Measurements from ENCODE around the gene INTS7. TPM values are rescaled to one million over a fixed set of nuclear protein-coding genes. Genes with fewer than 3 reads are reported as not detected.
"Not testable (repeated sequence)": the region's sequence is repeated elsewhere in the genome, so short reads cannot be mapped to it uniquely, and the experiment has no call there.

Gene INTS7
- total RNA-seq, 1 donor from 2014 or later: 8.4 TPM

DNA sequence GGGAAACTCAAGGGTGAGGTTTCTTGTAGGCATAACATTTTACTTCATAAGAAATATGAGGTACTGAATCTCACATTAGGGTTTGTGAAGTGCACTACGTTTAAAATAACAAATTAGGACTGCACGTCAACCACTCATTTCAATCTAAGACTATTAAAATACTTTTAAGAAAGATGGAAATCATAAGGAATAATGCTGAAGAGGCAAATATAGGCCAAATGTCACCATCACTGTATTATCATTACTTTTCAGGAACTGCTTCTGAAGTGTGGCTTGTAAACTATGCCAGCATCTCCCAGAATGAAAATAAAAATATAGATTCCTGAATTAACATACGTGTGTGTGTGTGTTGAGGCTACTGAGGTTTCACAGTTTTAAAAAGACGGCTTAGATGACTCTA lies 56.8 kb downstream of the INTS7 start:
- DNase-seq (ENCODE audit: low spot score): no peak

DNA sequence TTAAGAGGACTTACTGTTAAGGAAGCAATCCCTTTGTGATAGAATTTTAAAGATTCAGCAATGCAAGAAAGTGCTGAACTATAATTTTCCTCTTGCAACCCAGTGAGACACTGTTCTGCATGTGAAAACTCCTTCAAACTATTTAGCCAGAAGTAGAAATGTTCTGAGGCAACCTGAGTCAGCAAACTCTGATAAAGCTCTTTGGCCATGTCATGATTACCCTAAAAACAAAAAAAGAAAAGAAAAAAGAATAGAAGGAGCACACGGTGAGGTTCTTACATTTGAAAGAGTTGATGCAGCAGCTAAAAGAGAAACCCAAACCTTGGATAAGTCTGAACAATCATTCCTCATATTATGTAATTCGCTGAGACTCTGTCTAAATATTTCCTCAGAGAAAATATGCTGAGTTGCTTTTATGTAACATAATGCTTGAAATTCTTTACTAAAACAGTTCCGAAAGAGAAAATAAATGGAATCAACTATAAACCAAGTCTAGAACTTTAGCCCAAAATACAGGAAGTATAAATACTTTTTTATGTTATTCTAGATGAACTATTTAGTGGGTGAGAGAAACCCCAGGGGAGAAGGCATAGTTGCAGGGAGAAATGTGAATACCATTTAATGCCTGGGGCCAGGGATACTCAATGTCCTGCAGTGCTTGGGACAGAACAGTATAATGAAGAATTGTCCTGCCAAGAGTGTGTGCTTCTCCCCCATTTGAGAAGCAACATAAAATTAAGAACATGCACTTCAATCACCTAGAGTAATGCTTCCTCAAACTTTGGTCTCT lies 60.0 kb downstream of the INTS7 start:
- no peak for DNase-seq (ENCODE audit: low spot score)

DNA sequence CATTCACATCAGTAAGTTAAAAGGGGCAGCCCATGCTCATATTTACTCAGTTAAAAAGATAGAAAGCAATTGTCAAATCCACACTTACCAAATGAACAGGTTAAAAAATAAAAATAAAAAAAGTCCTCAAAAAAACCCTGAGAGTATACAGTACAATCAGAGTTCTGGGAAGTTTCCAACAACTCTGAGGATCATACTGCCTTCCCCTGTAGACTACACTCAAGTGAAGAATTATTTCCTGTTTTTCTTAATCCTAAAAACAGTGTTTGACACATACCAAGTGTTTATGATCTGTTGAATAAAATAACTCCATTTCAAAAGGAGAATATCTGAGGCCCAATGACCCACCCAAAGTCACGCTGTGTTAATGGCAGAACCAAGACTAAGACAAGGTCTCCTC lies 61.8 kb downstream of the INTS7 start:
- DNase-seq (ENCODE audit: low spot score): no peak

DNA sequence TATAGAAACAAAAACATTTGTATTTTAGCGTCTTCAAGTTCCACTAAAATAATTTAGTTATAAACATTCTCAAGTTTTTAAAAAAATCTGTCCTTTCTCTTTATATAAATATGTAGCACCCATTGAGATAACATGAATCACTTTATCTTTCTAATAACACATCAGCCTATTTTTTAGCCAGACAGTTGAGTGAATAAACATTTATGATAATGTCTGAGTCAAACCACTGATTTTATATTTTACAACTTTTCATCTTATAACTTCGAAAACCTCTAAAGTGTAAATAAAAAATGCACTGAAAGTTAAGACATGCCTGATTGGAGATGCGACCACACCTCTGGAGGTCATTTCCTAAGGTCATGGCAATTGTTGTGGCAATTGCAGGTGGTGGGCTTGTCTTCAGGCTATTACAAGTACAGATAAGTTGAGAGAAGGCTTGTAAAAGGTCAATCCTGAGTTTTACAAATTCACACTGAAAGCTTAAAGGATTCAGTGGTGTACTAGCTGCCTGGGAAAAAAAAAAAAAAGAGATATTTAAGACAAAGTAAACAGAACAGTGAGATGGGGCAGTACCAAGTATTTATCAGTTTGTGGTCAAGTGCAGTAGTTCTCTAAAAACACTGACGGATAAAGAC lies 67.0 kb downstream of the INTS7 start:
- no peak for DNase-seq (ENCODE audit: low spot score)

DNA sequence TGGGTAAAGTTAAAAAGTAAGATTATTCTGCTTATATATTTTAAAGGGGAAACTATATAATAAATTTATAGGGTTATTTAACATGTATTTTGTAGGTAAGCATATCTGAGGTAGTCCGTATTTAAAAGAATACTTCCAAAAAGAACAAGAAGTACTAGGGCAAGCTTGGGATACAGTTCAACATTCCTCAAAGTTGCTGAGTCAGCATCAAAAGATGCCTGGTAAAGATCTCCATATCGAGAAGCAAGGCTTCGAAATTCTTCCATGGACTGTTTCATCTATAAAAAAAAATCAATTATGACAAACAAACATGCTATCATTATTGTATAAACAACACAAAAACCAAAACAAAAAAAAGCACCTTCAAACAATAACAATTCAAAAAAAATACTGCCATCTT lies 67.7 kb downstream of the INTS7 start:
- DNase-seq (ENCODE audit: low spot score): no peak

DNA sequence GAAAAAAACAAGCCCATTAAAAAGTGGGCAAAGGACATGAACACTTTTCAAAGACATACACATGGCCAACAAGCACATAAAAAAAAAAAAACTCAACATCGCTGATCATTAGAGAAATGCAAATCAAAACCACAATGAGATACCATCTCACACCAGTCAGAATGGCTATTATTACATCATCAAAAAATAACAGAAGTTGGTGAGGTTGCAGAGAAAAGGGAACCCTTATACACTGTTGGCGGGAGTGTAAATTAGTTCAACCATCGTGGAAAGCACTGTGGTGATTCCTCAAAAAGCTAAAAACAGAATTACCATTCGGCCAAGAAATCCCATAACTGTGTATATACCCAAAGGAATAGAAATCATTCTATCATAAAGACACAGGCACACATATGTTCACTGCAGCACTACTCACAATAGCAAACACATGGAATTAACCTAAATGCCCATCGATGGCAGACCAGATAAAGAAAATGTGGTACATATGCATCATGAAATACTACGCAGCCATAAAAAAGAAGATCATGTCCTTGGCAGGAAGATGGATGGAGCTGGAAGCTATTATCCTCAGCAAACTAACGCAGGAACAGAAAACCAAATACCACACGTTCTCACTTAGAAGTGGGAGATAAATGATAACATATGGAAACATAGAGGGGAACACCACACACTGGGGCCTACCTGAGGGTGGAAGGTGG lies 70.1 kb downstream of the INTS7 start:
- DNase-seq (ENCODE audit: low spot score): no peak

DNA sequence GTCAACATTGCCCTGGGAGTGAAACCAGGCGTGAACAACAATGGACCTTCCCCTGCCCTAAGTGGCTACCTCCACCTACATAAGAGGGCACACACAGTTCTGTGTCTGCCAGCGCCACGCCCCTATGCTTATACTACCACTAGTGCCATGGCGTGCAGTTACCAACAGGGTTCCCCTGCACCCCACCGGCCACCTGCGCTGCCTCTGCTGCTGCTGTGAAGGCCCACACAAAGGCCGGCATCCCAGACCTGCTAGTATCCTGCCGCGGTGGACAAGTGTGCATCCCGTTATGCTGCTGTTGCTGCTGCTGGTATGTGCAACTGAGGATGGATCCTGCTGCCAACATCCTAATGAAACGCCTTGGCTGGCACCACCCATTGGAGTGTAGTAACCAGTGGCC lies 75.7 kb downstream of the INTS7 start:
- no peak for DNase-seq (ENCODE audit: low spot score)

DNA sequence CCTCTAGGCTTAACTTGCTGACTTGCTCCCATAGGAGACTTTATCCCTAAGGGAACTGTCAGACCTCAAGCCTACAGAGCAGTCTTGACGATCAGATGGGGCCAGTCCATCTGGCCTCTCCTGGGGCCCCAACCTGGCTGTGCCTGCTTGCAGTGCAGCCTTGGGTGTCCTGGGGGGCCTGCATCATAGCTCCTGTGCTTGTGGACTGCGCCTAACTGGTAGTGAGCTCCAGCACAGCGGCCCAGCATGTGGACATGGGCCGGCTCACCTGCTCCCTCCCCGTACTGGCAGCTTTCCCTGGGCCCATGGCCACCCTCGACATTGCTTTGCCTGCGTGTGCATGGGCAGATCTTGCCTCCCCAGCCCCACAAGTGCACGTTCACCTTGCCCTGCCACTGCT lies 76.1 kb downstream of the INTS7 start:
- DNase-seq (ENCODE audit: low spot score): no peak

DNA sequence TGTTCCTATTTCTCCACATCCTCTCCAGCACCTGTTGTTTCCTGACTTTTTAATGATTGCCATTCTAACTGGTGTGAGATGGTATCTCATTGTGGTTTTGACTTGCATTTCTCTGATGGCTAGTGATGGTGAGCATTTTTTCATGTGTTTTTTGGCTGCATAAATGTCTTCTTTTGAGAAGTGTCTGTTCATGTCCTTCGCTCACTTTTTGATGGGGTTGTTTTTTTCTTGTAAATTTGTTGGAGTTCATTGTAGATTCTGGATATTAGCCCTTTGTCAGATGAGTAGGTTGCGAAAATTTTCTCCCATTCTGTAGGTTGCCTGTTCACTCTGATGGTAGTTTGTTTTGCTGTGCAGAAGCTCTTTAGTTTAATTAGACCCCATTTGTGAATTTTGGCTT lies 81.3 kb downstream of the INTS7 start:
- DNase-seq (ENCODE audit: low spot score): not testable (repeated sequence)

DNA sequence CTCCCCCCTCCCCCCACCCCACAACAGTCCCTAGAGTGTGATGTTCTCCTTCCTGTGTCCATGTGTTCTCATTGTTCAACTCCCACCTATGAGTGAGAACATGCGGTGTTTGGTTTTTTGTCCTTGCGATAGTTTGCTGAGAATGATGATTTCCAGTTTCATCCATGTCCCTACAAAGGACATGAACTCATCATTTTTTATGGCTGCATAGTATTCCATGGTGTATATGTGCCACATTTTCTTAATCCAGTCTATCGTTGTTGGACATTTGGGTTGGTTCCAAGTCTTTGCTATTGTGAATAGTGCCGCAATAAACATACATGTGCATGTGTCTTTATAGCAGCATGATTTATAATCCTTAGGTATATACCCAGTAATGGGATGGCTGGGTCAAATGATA lies 81.8 kb downstream of the INTS7 start:
- not testable (repeated sequence) for DNase-seq (ENCODE audit: low spot score)

DNA sequence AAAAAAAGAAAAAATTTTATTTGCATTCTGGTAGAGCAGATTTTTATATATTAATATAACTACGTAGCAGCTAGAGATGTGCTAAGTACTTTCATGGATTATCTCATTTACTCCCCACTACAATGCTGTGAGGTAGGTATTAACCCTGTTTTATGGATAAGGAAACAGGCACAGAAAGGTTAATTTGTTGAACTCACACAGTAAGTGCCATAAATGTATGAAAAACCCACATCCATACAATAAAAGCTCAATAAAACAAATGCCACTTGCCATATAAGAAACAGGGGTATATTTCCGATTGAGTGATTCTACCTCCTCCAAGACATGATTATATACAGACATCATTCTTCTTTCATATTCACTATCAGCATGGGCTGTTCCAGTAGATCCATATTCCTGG lies 83.1 kb downstream of the INTS7 start:
- no peak for DNase-seq (ENCODE audit: low spot score)

DNA sequence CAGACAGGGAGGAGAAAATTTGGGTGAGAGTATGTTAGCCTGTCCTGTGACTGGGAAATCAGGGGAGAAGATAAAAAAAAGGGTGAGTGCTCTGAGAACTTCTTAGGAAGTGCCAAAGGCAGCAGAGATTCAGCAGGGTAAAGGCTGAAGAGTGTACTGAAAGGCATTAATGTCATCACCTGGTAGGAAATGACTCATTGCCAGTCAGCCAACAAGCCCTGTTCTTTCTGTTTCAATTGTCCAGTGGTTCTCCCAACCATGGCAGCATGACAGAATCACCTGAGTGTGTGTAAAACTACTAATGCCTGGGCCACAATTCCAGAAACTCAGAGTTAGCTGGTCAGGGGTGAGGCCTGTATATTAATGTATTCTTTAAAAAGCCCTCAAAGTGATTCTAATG lies 83.5 kb downstream of the INTS7 start:
- no peak for DNase-seq (ENCODE audit: low spot score)

DNA sequence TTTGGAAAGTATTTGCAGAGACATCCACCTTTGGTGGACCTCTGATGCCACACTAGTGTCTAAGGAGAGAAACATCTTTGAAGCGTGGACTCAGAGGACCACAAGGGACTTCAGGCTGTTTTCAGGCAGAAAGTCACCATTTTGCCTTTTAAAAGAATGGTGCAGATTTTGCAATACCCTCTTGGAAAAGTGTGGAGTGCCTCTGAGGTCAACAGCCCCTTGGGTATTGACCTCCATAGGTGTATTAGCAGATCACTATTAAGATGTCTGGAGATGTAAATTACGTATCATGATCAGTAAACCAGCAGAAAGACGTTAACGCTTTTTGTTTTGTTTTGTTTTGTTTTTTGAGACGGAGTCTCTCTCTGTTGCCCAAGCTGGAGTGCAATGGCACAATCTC lies 87.0 kb downstream of the INTS7 start:
- no peak for DNase-seq (ENCODE audit: low spot score)

DNA sequence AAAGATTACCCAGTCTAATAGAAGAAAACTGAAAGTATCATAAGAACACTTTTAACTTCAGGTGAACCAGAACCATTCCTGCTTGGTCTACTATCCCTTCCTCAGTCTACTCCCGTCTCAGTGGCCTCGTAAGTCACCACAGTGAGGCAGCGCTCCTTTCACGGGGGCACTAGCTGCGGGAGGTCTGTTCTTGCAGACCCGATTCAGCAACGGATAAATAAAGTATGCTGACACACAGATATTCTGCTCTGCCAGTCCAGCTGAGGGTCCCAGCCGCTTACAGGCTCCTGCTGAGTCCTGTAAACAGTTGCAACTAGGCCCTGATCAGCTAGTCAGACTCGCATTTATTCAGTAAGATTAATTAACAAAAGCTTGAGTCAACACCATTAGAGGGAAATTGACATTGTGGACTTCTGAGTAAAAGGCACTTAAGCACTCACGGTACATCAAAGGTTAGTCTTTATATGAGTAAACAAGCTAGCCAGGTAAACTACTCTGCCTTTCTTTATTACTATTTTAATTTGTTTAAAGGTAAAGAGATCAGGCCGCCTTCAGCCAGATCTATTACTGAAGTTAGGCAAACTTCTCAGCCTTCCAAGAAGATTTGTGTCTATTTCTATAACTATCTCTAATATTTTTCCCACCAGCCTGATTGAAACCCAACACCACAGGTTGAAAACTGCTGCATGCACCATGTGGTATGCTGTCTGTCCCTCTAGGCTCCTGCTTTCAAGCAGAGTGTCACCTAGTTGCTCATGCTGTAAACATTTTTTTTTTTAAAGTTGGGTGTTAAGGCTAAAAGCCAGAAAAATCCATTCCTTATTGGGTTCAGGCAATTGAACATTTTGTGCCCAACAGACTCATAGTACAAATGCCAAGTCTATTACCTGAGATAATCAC lies 87.7 kb downstream of the INTS7 start:
- no peak for DNase-seq (ENCODE audit: low spot score)

DNA sequence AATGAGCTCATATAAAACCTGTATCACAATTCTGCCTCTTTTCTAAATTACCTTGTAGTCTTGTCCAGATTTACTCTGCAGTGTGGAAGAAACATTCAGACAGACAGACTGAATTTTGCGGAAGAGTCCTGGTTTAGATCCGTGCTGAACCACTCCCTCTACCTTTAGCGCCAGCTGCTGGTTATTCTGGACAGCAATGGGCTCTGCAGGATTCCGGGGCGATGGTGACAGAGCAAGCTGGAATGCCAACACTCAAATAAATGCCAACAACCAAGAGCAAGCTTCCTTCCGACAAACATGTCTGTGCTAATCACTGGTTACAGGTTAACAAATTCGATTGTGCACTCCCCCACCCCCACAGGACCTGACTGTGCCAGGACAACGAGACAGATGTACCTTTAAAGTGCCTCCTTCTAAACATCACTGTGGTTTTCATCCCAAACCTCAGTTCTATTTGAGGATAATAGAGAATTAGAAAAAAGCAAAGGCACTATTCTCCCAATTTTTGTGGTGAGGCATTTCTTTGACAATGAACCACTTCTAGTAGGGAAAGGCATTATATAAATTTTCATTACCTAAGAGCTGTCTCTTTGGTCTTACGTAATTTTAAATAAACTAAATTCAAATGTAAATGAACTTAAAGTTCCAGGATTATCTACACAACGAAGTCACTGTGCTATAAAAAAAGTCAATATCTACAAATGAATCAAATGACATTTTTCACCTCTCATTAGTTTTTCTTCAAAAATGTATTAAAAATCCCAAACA lies 90.4 kb downstream of the INTS7 start:
- DNase-seq (ENCODE audit: low spot score): no peak

DNA sequence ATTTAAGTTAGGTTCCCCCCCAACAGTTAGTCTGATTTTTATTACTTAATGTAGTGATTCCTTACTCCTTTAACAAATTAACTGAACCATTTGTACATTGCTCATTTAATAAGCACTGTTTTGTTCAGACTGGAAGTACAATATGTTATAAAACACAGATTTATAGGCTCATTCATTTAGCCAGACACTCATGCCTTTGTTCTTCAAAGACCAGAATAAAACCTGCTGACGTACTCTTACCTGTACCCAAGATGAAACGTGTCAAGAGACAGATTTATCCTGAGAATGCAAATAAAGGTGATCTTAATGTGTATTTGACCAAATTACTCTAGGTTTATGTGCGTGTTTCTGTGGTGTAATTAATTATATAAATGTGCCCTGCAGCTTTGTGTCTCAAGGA lies 92.8 kb downstream of the INTS7 start:
- no peak for DNase-seq (ENCODE audit: low spot score)

DNA sequence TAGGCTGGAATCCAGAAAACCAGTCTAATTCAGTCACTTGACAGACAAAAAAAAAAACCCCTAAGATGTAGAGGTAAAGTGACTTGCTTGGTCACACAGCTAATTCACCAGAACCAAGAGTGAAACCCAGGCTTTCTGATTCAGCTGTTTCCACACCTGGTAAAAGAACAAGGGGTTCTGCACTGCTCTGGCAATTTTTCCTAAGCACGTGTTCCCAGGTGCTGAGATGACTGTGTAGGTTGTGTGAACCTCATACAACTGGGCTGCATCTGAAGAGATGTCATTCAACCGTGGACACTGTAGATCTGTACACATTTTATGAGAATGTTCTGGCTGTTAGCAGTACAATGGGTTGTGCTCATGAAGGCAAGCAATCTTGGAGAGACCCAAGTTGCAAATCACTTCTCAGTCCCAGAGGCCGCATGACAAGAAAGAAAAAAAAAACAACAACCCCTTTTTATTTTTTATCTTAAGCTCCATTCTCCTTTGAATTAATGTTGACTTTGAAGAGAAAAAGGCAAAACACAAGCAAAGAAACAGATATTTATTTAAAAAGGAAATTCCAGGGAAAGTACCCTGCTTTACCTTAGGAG lies 95.4 kb downstream of the INTS7 start:
- no peak for DNase-seq (ENCODE audit: low spot score)

DNA sequence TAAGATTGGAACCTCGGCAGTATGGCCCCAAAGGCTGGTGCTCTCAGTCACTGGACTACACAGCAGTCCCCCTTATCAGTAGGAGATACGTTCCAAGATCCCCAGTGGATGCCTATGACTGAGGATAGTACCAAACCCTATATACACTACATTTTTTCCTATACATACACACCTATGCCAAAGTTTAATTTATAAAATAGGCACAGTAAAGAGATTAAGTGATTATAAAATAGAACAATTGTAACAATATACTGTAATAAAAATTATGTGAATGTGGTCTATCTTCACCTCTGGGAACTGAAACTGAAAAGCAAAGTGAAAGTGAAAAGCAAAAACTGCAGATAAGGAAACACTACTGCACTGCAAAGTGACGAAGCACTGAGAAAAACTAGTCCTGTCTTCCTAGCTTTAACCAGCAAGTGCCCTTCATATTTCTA lies 96.8 kb downstream of the INTS7 start:
- no peak for DNase-seq (ENCODE audit: low spot score)

DNA sequence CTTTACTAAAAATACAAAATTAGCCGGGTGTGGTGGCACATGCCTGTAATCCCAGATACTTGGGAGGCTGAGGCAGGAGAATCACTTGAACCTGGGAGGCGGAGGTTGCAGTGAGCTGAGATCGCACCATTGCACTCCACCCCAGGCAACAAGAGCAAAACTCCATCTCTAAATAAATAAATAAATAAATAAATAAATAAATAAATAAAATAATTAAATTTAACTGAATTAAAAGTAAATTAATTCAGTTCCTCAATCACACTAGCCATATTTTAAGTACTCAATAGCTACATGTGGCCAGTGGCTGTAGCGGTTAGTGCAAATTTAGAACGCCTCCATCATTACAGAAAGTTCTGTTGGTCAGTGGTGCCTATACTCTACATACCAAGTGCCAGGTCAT lies 97.9 kb downstream of the INTS7 start:
- not testable (repeated sequence) for DNase-seq (ENCODE audit: low spot score)

DNA sequence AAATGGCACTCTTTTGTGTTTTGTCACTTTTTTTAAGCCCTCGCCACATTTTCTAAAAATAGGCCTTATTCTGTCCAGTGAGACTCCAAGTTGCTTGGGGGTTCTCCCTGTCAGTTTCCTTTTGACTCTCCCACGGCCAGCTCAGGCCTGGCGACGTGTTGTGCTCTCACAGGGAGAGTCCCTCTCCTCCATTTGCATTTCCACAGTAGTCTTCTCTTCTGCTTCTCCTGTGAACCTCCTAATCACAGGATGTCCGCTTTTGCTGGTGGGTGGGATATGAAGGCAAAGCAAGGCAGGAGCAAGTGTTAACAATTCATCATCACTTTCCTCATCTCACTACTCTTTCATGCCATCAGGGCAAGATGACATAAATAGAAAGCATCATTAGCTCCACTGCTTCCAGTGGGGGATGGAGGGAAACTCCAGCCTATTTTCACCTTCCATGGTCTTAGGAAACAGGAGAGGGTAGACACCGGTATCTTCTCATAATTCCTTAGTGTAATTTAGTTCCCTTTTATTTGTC lies 99.8 kb downstream of the INTS7 start:
- DNase-seq (ENCODE audit: low spot score): no peak
